Epithelial cell of proximal tubule (primary cell): ENCODE data around the gene COQ2. TPM values are rescaled to one million over a fixed set of nuclear protein-coding genes. Genes with fewer than 3 reads are reported as not detected.

ENCODE experiments used
- DNase-seq: peaks from one replicate; pipeline ENCODE4 v3.0.0-alpha.2; 2011; ENCODE audit warnings: low read depth
- H3K4me3 ChIP-seq: 2 replicates; pipeline ENCODE4 v1.5.1; 2011; ENCODE audit warnings: low read depth, mild to moderate bottlenecking, low read length
- total RNA-seq: library from RNA; depleted of rRNA; stranded (reverse); fragments of >200 nt; gene quantifications from 2 replicates; pipeline ENCODE4 v1.2.3, GENCODE V29; 2015
- TF ChIP-seq, protein P1 (sequence below): conservative IDR thresholded peaks from 2 replicates; pipeline ENCODE4 v1.5.1; 2012; ENCODE audit warnings: low read depth, mild to moderate bottlenecking, low read length

COQ2 gene
- total RNA-seq, 1 donor from 2014 or later: 28.8 TPM

DNA sequence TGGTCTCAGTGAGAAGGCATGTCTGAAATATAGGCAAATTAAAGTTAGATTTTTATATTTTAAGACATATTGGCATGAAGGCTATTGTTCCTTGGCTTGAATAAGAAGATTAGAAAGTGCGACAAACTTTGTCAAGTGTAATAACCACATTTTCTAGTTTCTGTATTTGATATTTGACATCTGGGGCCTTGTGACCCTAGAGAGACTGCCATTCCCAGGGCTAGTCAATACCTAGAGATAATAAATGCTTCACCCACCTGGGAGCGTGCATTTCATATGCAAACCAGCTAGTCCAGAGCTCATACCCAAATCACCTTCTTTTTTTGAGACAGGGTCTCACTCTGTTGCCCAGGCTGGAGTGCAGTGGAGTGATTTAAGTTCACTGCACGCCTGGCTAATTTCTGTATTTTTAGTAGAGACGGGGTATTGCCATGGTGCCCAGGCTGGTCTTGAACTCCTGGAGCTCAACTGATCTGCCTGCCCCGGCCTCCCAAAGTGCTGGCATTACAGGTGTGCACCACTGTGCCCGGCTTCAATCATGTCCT is 62.6 kb downstream of the COQ2 start:
- TF ChIP-seq, protein P1, sequence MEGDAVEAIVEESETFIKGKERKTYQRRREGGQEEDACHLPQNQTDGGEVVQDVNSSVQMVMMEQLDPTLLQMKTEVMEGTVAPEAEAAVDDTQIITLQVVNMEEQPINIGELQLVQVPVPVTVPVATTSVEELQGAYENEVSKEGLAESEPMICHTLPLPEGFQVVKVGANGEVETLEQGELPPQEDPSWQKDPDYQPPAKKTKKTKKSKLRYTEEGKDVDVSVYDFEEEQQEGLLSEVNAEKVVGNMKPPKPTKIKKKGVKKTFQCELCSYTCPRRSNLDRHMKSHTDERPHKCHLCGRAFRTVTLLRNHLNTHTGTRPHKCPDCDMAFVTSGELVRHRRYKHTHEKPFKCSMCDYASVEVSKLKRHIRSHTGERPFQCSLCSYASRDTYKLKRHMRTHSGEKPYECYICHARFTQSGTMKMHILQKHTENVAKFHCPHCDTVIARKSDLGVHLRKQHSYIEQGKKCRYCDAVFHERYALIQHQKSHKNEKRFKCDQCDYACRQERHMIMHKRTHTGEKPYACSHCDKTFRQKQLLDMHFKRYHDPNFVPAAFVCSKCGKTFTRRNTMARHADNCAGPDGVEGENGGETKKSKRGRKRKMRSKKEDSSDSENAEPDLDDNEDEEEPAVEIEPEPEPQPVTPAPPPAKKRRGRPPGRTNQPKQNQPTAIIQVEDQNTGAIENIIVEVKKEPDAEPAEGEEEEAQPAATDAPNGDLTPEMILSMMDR: no peak
- no peak overlapping the region for H3K4me3 ChIP-seq
- no peak for DNase-seq

DNA sequence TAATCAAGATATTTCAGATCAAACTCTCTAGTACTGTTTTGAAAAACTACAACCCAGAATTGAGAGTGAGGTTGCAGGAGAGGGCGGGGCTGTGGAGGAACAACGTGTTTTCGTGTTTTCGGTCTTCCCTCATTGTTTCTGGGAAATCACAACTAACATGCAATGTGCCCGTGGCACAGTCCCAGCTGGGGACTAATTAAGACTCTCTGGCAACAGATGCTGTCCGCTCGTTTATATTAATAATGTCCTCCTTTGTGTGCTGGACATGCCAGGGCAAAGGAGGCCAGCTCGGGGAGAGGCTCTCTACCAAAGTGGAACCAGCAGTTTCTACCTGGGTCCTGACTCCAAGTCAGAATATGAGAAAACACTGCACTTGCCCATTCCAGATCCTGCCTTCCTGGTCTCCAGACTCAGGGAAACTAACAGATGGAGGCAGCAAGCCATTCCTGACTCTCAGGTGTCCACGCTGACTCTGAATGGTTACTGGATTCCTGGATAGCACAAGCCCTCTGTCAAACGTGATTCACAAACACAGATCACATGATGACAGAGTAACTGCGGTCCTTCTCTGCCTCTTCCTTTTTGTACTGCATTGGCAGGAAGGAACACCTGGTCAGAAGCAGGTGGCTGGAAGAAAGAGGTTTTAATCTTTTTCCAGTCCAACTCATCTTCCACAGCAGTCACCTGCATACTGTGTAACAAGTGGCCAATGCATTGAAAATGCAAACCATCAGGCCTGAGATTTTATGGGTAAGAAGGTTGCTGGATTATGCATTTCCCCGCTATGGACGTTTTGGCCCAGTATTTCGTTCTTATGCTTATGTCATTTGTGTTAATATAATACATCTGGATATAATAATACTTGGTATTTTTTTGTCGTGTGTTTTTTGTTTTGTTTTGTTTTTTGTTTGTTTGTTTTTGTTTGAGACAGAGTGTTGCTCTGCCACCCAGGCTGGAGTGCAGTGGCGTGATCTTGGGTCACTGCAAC is 65.0 kb downstream of the COQ2 start:
- no peak for DNase-seq
- TF ChIP-seq, protein P1: no peak
- H3K4me3 ChIP-seq: no peak overlapping the region

DNA sequence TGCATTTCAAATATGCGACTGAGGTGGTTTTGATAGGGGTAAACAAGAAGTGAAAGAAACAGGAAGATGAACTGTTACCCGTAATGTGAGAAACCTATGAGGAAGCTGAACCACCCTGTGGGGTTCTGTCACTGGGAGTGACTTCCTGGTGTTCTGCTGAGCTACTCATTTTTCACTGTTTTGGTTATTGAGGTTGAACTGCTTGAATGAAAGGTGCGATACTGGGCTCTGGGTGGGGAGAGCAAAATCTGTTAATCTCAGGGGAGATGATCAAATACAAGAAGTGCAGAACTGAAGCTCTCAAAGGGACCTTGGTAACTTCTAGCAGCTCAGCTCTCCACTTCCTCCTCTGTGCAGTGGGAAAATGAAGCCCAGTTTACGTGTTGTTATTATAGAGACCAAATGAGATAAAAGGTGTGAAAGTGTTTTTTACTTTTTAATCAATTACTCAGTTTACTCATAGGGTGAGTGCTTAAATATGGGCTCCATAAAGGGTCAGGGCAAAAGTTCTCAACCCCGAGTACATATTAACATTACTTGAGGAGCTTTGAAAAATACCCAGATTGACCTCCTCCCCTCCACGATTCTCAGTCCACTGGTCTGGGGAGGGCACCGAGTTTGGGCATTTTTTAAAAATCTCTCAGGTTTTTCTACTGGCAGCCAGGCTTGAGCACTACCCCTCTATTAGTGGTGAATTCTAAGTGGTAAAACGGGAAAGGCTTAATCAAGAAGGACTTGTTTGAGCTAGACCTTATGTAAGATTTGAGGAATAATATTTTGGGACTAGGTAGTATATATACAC is 66.7 kb downstream of the COQ2 start:
- H3K4me3 ChIP-seq: no peak overlapping the region
- TF ChIP-seq, protein P1: no peak
- no peak for DNase-seq

DNA sequence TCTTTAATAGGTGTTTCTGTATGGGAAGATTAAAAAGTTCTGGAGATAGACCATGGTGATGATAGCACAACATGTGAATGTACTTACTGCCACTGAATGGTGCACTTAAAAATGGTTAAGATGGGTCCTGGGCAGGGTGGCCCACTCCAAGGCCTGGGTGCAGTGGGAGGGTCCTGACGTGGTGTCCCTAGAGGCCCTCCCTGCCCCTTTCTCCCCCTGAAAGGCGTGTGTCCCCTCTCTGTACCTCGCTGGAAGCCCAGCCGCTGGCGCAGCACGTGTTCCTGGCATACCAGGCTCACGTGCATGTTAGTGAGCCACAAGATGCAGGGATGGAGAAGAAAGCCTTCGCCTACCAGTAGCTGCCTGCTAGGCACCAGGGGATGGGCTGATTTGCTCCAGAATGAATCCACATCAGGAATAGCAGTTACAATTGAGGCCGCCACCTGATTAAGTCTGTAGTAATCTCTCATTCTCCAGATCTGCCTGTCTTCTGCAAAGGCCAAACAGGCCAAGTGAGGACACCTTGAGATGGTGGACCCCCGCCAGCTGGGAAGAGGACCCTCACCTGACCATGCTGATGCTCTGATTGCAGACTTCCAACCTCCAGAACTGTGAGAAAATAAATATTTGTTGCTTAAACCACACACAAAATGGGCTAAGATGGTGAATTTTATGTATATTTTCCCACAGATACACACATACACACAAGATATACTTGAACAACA is 67.5 kb downstream of the COQ2 start:
- no peak overlapping the region for H3K4me3 ChIP-seq
- DNase-seq: no peak
- TF ChIP-seq, protein P1: no peak

DNA sequence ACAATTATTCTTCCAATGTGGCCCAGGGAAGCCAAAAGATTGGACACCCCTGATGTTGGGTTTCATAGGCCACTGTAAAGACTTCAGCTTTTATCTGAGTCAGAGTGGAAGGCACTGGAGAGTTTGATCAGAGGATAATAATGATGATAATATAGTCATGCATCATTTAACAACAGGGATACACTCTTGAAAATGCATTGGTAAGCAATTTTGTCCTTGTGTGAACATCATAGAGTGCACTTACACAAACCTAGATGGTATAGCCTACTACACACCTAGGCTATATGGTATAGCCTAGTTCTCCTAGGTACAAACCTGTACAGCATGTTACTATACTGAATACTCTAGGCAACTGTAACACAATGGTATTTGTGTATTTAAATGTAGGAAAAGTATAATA is 70.5 kb downstream of the COQ2 start:
- DNase-seq: no peak
- H3K4me3 ChIP-seq: no peak overlapping the region
- TF ChIP-seq, protein P1: no peak

Other genes starting within 250 kb of the COQ2 start
- 27.0 and 68.5 TPM in 2 replicates for gene COPS4, start 249.6 kb downstream of the COQ2 start, total RNA-seq
- 1.7 and 8.4 TPM in 2 replicates for gene PLAC8, start 170.1 kb downstream of the COQ2 start, total RNA-seq
- 0.69 and 3.8 TPM in 2 replicates for gene HPSE, start 50.0 kb upstream of the COQ2 start, total RNA-seq
- gene HELQ, start 171.0 kb upstream of the COQ2 start, total RNA-seq: 5.8 and 8.6 TPM in 2 replicates
- gene MRPS18C, start 171.3 kb upstream of the COQ2 start, total RNA-seq: 19.0 and 32.1 TPM in 2 replicates
- 11.3 and 11.9 TPM in 2 replicates for gene ABRAXAS1, start 200.3 kb upstream of the COQ2 start, total RNA-seq